ENCODE measurements around the gene DDIT3. TPM values are rescaled to one million over a fixed set of nuclear protein-coding genes. Genes with fewer than 3 reads are reported as not detected.
A peak's percentile ranks its signal among the peaks of the same experiment; 100 is the strongest.

The DDIT3 gene
- polyA plus RNA-seq, 3 donors, result 9.3 to 163 (median 9.4) TPM

GRCh38 chr12:57528831-57529555 lies 8.7 kb upstream of the DDIT3 start:
- H3K27ac ChIP-seq (ENCODE audit: low read depth in 1 of 2, low read length in 2 of 2), result peak overlapping the region in 1 of 2 donors; percentile 41
- no peak overlapping the region for H3K4me3 ChIP-seq (replicated peaks in 1 of 3; ENCODE audit: low read depth in 2 of 3, low read length in 3 of 3)
- H3K79me2 ChIP-seq (ENCODE audit: insufficient read depth, low read length), result peaks cover 36% of the 10 kb centered on the region
- H3K9me3 ChIP-seq (replicated peaks in 1 of 2; ENCODE audit: control insufficient read depth in 1 of 2, insufficient read depth in 1 of 2, low read length in 2 of 2), result no peaks in the 10 kb centered on the region
- TF ChIP-seq CTCF (IDR thresholded peaks at IDR 0.05), result no peak
- DNase-seq, result no peak
- Mint-ChIP-seq H3K4me3 (no peak overlapping the region), H3K9me3 (peaks cover 0 to 2% (median 0%) of the 10 kb centered on the region in 7 donors), H3K27ac (peak overlapping the region in 4 of 7 donors; percentile 68 to 85 (median 76)), H3K36me3 (peaks cover 79 to 98% of the 10 kb centered on the region in 2 donors), H3K27me3 (ENCODE audit: low read depth in 3 of 3) (no peaks in the 10 kb centered on the region), H3K4me1 (peaks cover 12% of the 10 kb centered on the region)
- WGBS (ENCODE audit: insufficient coverage), result 100% methylated on average over 2 of the region's 10 CpGs
- H4K20me1 ChIP-seq (ENCODE audit: insufficient read depth, low read length), result peaks cover 75% of the 10 kb centered on the region
- H3K4me2 ChIP-seq (replicated peaks; ENCODE audit: extremely low read depth, low read length, poor library complexity, severe bottlenecking), result no peak overlapping the region
- intact Hi-C loops (cut with micrococcal nuclease), result no loop called here
- no peak overlapping the region for H2AFZ ChIP-seq (ENCODE audit: insufficient read depth, low read depth, low read length, poor library complexity, severe bottlenecking)
- peaks cover 93 to 97% of the 10 kb centered on the region in 2 donors for H3K36me3 ChIP-seq (replicated peaks in 1 of 2; ENCODE audit: control insufficient read depth in 1 of 2, insufficient read depth in 2 of 2, low read length in 2 of 2)
- peaks cover 7 to 15% of the 10 kb centered on the region in 2 donors for H3K4me1 ChIP-seq (ENCODE audit: control insufficient read depth in 1 of 2, insufficient read depth in 2 of 2, low read length in 2 of 2)
- H3K27me3 ChIP-seq (ENCODE audit: control insufficient read depth in 2 of 2, insufficient read depth in 2 of 2, low read length in 2 of 2), result no peaks in the 10 kb centered on the region
- no peak overlapping the region for H3K9ac ChIP-seq (ENCODE audit: insufficient read depth, low read length, poor library complexity, severe bottlenecking)

GRCh38 chr12:57528176-57528575 lies 7.9 kb upstream of the DDIT3 start:
- Mint-ChIP-seq H3K36me3 (peaks cover 72 to 92% of the 10 kb centered on the region in 2 donors), H3K4me1 (peaks cover 18% of the 10 kb centered on the region), H3K9me3 (peaks cover 0 to 2% (median 0%) of the 10 kb centered on the region in 7 donors), H3K4me3 (no peak overlapping the region), H3K27ac (peak overlapping the region in 2 of 7 donors; percentile 19 to 65), H3K27me3 (ENCODE audit: low read depth in 3 of 3) (no peaks in the 10 kb centered on the region)
- no peak for DNase-seq
- Histone ChIP-seq H3K79me2 (ENCODE audit: insufficient read depth, low read length) (peaks cover 44% of the 10 kb centered on the region), H3K36me3 (replicated peaks in 1 of 2; ENCODE audit: control insufficient read depth in 1 of 2, insufficient read depth in 2 of 2, low read length in 2 of 2) (peaks cover 88 to 89% of the 10 kb centered on the region in 2 donors), H3K9ac (ENCODE audit: insufficient read depth, low read length, poor library complexity, severe bottlenecking) (no peak overlapping the region), H3K27ac (ENCODE audit: low read depth in 1 of 2, low read length in 2 of 2) (peak overlapping the region in 1 of 2 donors; percentile 56), H3K4me3 (replicated peaks in 1 of 3; ENCODE audit: low read depth in 2 of 3, low read length in 3 of 3) (no peak overlapping the region), H3K4me2 (replicated peaks; ENCODE audit: extremely low read depth, low read length, poor library complexity, severe bottlenecking) (no peak overlapping the region), H4K20me1 (ENCODE audit: insufficient read depth, low read length) (peaks cover 84% of the 10 kb centered on the region), H3K27me3 (ENCODE audit: control insufficient read depth in 2 of 2, insufficient read depth in 2 of 2, low read length in 2 of 2) (no peaks in the 10 kb centered on the region), H3K9me3 (replicated peaks in 1 of 2; ENCODE audit: control insufficient read depth in 1 of 2, insufficient read depth in 1 of 2, low read length in 2 of 2) (no peaks in the 10 kb centered on the region), H3K4me1 (ENCODE audit: control insufficient read depth in 1 of 2, insufficient read depth in 2 of 2, low read length in 2 of 2) (peaks cover 16 to 23% of the 10 kb centered on the region in 2 donors), H2AFZ (ENCODE audit: insufficient read depth, low read depth, low read length, poor library complexity, severe bottlenecking) (no peak overlapping the region)
- intact Hi-C loops (cut with micrococcal nuclease), result no loop called here
- no peak for TF ChIP-seq CTCF (IDR thresholded peaks at IDR 0.05)
- WGBS (ENCODE audit: insufficient coverage), result 95% methylated on average over 7 of the region's 12 CpGs
